Measurements from ENCODE around the gene GHR.

Gene GHR

GRCh38 chr5:42597318-42597937, 174.2 kb downstream of the GHR start:
- no peak overlapping the region for H3K4me3 ChIP-seq (ENCODE audit: low read depth, low read length)

DNA sequence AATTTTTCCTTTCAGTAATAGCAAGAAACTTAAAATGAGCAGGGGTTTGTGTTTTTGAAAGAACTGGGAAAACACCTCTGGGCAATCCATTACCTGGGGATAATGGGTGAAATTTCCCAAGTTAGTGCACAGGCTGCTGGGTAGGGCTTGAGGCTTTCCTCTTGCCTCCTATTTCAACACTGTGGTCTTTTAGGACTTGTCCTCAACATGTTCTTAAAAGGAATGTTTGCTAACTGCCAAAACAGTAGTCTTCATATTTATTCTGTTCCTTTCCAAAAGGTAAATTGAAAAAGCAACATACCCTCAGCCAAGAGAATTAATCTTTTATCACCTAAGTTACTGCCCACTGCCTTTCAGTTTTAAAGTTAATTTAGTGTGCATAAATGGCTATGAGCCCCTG, 175.1 kb downstream of the GHR start:
- no peak overlapping the region for H3K4me3 ChIP-seq (ENCODE audit: low read depth, low read length)

GRCh38 chr5:42599106-42599505, 175.9 kb downstream of the GHR start:
- H3K4me3 ChIP-seq (ENCODE audit: low read depth, low read length): no peak overlapping the region

- no peak overlapping the region for H3K4me3 ChIP-seq (ENCODE audit: low read depth, low read length)
Observed at GRCh38 chr5:42600441-42600840, 177.2 kb downstream of the GHR start.

- no peak overlapping the region for H3K4me3 ChIP-seq (ENCODE audit: low read depth, low read length)
Observed at GRCh38 chr5:42604171-42604711, 181.0 kb downstream of the GHR start.

- no peak overlapping the region for H3K4me3 ChIP-seq (ENCODE audit: low read depth, low read length)
Observed at GRCh38 chr5:42605490-42605889, 182.3 kb downstream of the GHR start.

DNA sequence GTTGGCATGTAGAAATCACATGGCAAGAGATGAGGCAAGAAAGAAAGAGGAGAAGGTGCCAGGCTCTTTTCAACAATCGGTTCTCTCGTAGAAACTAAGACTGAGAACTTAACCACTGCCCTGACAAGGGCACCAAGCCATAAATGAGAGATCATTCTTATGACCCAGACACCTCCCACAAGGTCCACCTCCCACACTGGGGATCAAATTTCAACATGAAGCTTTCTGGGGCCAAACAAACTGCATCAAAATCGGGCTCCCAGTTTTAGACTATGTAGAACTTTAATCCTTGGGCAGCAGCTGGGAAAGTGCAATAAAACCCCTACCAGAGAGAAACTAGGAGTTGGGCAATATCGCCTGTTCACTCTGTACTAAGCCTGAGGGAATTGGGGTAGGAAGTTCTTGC, 183.2 kb downstream of the GHR start:
- no peak overlapping the region for H3K4me3 ChIP-seq (ENCODE audit: low read depth, low read length)

GRCh38 chr5:42611437-42611836, 188.2 kb downstream of the GHR start:
- H3K4me3 ChIP-seq (ENCODE audit: low read depth, low read length): no peak overlapping the region

DNA sequence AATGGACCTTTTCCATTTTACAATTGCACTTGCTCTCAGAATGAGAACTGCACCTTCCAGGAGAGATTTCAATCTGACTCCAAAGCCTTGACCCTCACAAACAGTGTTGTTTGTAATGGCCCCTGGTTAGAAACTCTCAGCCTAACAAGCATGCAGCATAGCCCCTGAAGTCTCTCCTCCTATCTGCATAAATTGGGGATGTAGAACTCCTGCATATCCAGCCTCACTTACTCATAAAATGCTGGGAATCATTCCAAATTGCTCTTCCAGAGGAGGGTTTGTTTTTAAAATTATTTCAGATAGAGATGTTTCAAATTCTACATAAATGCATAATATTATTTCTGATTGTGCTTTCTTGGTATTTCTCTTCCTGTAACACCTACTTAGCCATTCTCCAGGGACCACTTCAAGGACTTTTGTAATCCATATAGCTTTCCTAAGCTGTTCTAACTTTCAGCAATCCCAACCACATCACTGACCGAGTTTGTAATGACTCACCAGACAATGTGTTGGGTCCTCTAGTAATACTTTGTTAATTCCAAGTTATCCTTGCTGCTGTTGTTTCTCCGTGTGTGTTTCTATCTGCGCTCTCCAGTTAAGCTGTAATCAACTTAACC, 189.6 kb downstream of the GHR start:
- no peak overlapping the region for H3K4me3 ChIP-seq (ENCODE audit: low read depth, low read length)

DNA sequence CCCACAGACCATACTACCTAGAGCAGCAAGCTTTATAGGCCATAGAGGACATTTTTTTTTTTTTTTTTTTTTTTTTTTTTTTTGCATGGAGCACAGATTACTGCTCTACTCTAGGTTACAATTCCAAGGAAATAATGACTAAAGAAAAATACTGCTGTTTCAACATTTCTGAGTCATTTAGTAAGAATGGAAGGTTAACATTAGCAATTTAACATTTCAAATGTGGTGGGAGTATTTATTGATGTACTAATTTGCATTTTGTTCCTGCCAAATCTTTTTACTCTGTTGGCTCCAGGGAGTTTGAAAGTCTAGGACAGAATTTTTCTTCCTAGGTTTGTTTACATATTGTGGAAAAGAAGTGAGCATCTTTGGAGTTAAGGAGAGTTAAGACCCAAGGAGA, 191.3 kb downstream of the GHR start:
- H3K4me3 ChIP-seq (ENCODE audit: low read depth, low read length): no peak overlapping the region

- no peak overlapping the region for H3K4me3 ChIP-seq (ENCODE audit: low read depth, low read length)
Observed at GRCh38 chr5:42620579-42621216, 197.5 kb downstream of the GHR start.

GRCh38 chr5:42621242-42621641, 198.0 kb downstream of the GHR start:
- H3K4me3 ChIP-seq (ENCODE audit: low read depth, low read length): no peak overlapping the region

GRCh38 chr5:42621662-42622061, 198.4 kb downstream of the GHR start:
- no peak overlapping the region for H3K4me3 ChIP-seq (ENCODE audit: low read depth, low read length)

- H3K4me3 ChIP-seq (ENCODE audit: low read depth, low read length): no peak overlapping the region
Observed at GRCh38 chr5:42624912-42625311, 201.7 kb downstream of the GHR start.

GRCh38 chr5:42626462-42626861, 203.2 kb downstream of the GHR start:
- H3K4me3 ChIP-seq (ENCODE audit: low read depth, low read length): no peak overlapping the region

GRCh38 chr5:42628821-42629220, 205.6 kb downstream of the GHR start:
- no peak overlapping the region for H3K4me3 ChIP-seq (ENCODE audit: low read depth, low read length)

DNA sequence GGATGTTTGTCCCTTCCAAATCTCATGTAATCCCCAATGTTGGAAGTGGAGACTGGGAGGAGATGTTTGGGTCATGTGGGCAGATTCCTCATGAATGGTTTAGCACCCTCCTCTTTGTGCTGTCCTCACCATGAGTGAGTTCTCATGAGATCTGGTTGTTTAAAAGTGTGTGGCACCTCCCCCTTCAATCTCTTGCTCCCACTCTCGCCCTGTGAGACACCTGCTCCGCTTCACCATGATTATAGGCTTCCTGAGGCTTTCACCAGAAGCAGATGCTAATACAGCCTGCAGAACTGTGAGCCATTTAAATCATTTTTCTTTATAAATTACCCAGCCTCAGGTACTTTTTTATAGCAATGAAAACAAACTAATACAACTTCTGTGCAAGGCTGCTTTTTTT, 206.0 kb downstream of the GHR start:
- no peak overlapping the region for H3K4me3 ChIP-seq (ENCODE audit: low read depth, low read length)

GRCh38 chr5:42631241-42631640, 208.0 kb downstream of the GHR start:
- H3K4me3 ChIP-seq (ENCODE audit: low read depth, low read length): no peak overlapping the region

- H3K4me3 ChIP-seq (ENCODE audit: low read depth, low read length): no peak overlapping the region
Observed at GRCh38 chr5:42632354-42632900, 209.2 kb downstream of the GHR start.

DNA sequence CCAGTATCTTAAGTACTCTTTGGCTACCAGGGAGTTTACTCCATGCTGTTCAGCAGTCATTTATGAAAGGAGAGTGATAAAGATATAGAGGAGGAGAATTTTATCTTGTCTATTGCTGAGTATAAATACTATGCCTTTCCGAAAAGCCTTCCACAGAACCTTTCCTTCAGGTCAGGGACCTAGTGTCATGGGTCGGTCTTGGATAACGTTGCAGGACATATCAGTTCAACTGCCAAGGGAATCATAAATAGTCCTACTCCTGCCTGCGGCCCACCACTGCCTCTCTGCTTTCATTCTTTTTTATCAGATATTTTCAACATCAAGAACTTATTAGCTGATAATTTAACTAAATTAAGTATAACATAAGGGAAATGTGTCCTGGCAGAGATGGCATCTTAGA, 211.3 kb downstream of the GHR start:
- H3K4me3 ChIP-seq (ENCODE audit: low read depth, low read length): no peak overlapping the region

DNA sequence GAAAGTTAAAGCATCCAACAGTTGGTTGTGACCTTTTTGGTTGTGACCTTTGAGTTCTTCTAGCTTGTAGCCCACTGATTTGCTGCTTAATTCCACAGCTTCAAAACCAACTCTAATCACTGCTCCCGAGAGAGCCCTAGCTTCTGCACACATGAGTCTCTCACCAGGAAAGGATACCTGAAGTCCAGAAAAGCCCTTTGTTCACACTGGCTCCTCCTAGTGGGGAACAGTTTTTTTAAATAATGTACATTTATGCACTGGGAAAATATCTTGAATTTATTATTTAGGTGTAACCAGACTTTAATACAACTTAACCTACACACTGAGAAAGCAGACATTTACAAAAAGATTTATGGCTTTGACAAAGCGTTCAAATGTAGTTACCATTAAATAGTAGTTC, 213.2 kb downstream of the GHR start:
- H3K4me3 ChIP-seq (ENCODE audit: low read depth, low read length): no peak overlapping the region

DNA sequence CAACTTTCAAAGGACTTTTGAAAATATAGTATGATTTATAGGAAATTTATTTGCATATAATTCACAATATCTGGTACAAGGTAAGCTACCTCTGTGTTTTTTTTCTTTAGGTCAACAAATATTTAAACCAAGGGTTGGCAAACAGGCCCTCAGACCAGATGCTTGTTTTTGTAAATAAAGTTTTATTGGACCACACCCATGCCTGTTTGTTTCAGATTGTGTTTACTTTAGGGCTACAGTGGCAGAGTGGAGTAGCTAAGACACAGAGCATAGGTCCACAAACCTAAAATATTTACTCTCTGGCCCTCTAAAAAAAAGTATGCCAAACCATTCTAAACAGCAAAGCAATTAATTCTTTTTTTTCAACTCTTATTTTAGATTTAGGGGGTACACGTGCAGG, 213.7 kb downstream of the GHR start:
- H3K4me3 ChIP-seq (ENCODE audit: low read depth, low read length): no peak overlapping the region
